GM12878 (cell line): ENCODE measurements around the gene TOX2. TPM values are rescaled to one million over a fixed set of nuclear protein-coding genes. Genes with fewer than 3 reads are reported as not detected.

Source experiments
- ATAC-seq: fragments of 200-7000 bp; cut with Tn5 transposase; 3 replicates; pipeline ENCODE4 v1.9.1; 2020; ENCODE audit warnings: mild to moderate bottlenecking, moderate library complexity
- BruUV-seq: library from RNA; stranded (reverse); fragments of 400-500 nt; replicated peaks from 2 replicates; lab custom pipeline; 2021; lab: Mats Ljungman, UMichigan
- CTCF ChIA-PET: fragments of 300-600 bp; sonication (Branson Sonifier 250); formaldehyde crosslinking; extraction: SDS; loops from one replicate; lab custom pipeline; 2021; ENCODE audit warnings: inconsistent platforms; lab: Yijun Ruan, JAX
- POLR2A ChIA-PET: fragments of 350-600 bp; formaldehyde crosslinking; extraction: SDS; loops from one replicate; lab custom pipeline; 2021; ENCODE audit warnings: inconsistent platforms; lab: Charles Lee
- RAD21 ChIA-PET: fragments of 300-600 bp; sonication (Branson Sonifier 250); formaldehyde crosslinking; loops from one replicate; lab custom pipeline; 2023; ENCODE audit warnings: antibody characterized with exemption; ENCODE audit not compliant: unreplicated experiment; lab: Charles Lee
- SMC1A ChIA-PET: fragments of 300-600 bp; sonication (Branson Sonifier 250); formaldehyde crosslinking; loops from one replicate; lab custom pipeline; 2023; ENCODE audit not compliant: unreplicated experiment, uncharacterized antibody; lab: Charles Lee
- DNase-seq: peaks from one replicate; pipeline ENCODE4 v3.0.0-alpha.2; 2011; ENCODE audit warnings: low read depth, low spot score
- FAIRE-seq: peaks from 3 replicates; lab custom pipeline; 2011; peaks lifted over from hg19 to GRCh38; lab: Jason Lieb, UNC
- H2AFZ ChIP-seq: 2 replicates; pipeline ENCODE4 v1.6.0; 2011; ENCODE audit warnings: low read depth, low read length, control low read depth; ENCODE audit not compliant: control insufficient read depth
- H3K27ac ChIP-seq: 2 replicates; pipeline ENCODE4 v1.5.1; 2011; ENCODE audit warnings: control low read depth; ENCODE audit not compliant: control insufficient read depth, insufficient read depth
- H3K27me3 ChIP-seq, 2 experiments: replicated peaks in 1 of 2; 2 replicates each; pipeline versions ENCODE4 v1.6.0 to v1.6.1; 2011; ENCODE audit warnings: low read length in 1 of 2; ENCODE audit not compliant: control insufficient read depth in 2 of 2, insufficient read depth in 2 of 2
- H3K36me3 ChIP-seq, 2 experiments: 2 replicates each; pipeline ENCODE4 v1.5.1; 2011; ENCODE audit warnings: low read length in 1 of 2; ENCODE audit not compliant: control insufficient read depth in 2 of 2, insufficient read depth in 2 of 2
- H3K4me1 ChIP-seq: 2 replicates; pipeline ENCODE4 v1.6.1; 2011; ENCODE audit warnings: mild to moderate bottlenecking, low read length, moderate library complexity, mixed read lengths; ENCODE audit not compliant: control insufficient read depth, insufficient read depth
- H3K4me2 ChIP-seq: 2 replicates; pipeline ENCODE4 v1.6.0; 2011; ENCODE audit warnings: control low read depth; ENCODE audit not compliant: control insufficient read depth, insufficient read depth
- H3K4me3 ChIP-seq: fragments of 200-600 bp; sonication (generic); 2 replicates; pipeline ENCODE4 v1.5.1; 2016
- H3K79me2 ChIP-seq: 2 replicates; pipeline ENCODE4 v1.6.0; 2011; ENCODE audit warnings: low read length; ENCODE audit not compliant: control insufficient read depth, insufficient read depth
- H3K9ac ChIP-seq: 2 replicates; pipeline ENCODE4 v1.8.0; 2011; ENCODE audit warnings: low read length, control low read depth, mixed read lengths; ENCODE audit not compliant: control insufficient read depth, insufficient read depth
- H3K9me3 ChIP-seq: replicated peaks from 3 replicates; pipeline ENCODE4 v1.5.1; 2011; ENCODE audit warnings: mild to moderate bottlenecking, low read length; ENCODE audit not compliant: control insufficient read depth, insufficient read depth
- H4K20me1 ChIP-seq: 2 replicates; pipeline ENCODE4 v1.6.0; 2011; ENCODE audit not compliant: control insufficient read depth, insufficient read depth
- BHLHE40 ChIP-seq, 2 experiments: fragments of 450-650 bp in 1 of 2; IDR thresholded peaks; 2 replicates each; pipeline ENCODE4 v1.6.1; 2011 to 2017; ENCODE audit warnings: low read depth in 2 of 2, borderline replicate concordance in 1 of 2, improper control_type of control experiment in 1 of 2, low read length in 1 of 2, mild to moderate bottlenecking in 1 of 2
- BMI1 ChIP-seq: fragments of 450-650 bp; IDR thresholded peaks from 2 replicates; pipeline ENCODE4 v1.6.1; 2016; ENCODE audit warnings: mild to moderate bottlenecking, moderate library complexity, borderline replicate concordance
- ETV6 ChIP-seq, 2 experiments: fragments of 450-650 bp in 1 of 2; IDR thresholded peaks in 1 of 2; conservative IDR thresholded peaks in 1 of 2; 2 replicates each; pipeline ENCODE4 v1.6.1; 2014; ENCODE audit warnings: antibody characterized with exemption in 1 of 2, borderline replicate concordance in 1 of 2, low read depth in 1 of 2, mild to moderate bottlenecking in 1 of 2, moderate library complexity in 1 of 2
- MEF2B ChIP-seq: fragments of 450-650 bp; IDR thresholded peaks from 2 replicates; pipeline ENCODE4 v1.6.1; 2018; ENCODE audit warnings: mild to moderate bottlenecking, moderate library complexity; ENCODE audit not compliant: partially characterized antibody, poor library complexity, severe bottlenecking
- MTA2 ChIP-seq: fragments of 450-650 bp; IDR thresholded peaks from 2 replicates; pipeline ENCODE4 v1.6.1; 2016; ENCODE audit warnings: low read depth, mild to moderate bottlenecking, moderate library complexity
- PAX5 ChIP-seq: IDR thresholded peaks from 2 replicates; pipeline ENCODE4 v1.6.1; 2011; ENCODE audit warnings: low read depth, low read length, borderline replicate concordance
- ZBED1 ChIP-seq: IDR thresholded peaks from 2 replicates; pipeline ENCODE4 v1.6.1; 2016; ENCODE audit warnings: borderline replicate concordance
- WGBS: methylation state at CpG from one replicate; pipeline ENCODE4 v1.1.6; 2016; ENCODE audit warnings: low lambda C conversion rate; ENCODE audit not compliant: insufficient replicate concordance, insufficient coverage; ENCODE audit errors: missing lambda C conversion rate; 5-methylcytosine and 5-hydroxymethylcytosine counted together
- in situ Hi-C: fragments of 300-500 bp; cut with MboI; formaldehyde crosslinking; loops from 9 replicates; pipeline ENCODE4 v1.14.3; 2018; ENCODE audit warnings: mixed read lengths
- intact Hi-C: fragments of 100-400 bp; cut with micrococcal nuclease; formaldehyde crosslinking; loops from one replicate; pipeline ENCODE4 v1.14.2; 2022; ENCODE audit not compliant: unreplicated experiment
- polyA plus RNA-seq, 11 experiments: library from polyadenylated mRNA; depleted of rRNA in 4 of 11; unstranded in 6 of 11; stranded (reverse) in 5 of 11; fragments of >200 nt; fragmentation: Nextera tagmentation in 4 of 11; fragmentation: Illumina TruSeq in 1 of 11; extraction: Ambion mirVana in 4 of 11; extraction: Trizol in 1 of 11; gene quantifications; 1 replicate in 1 of 11; 2 replicates in 10 of 11; pipeline versions ENCODE4 v1.2.1 to v1.2.3, GENCODE V29; 2011 to 2016; ENCODE audit warnings: inconsistent platforms in 2 of 11, missing spikeins in 2 of 11, low read depth in 1 of 11
- total RNA-seq, 4 experiments: library from RNA; depleted of rRNA in 3 of 4; stranded (reverse); fragments of >200 nt in 3 of 4; fragmentation: Illumina TruSeq in 1 of 4; extraction: Trizol in 1 of 4; gene quantifications; 2 replicates each; pipeline versions ENCODE4 v1.2.1 to v1.2.3, GENCODE V29; 2013 to 2021
- TF ChIP-seq, protein P1 (sequence below): IDR thresholded peaks from 2 replicates; pipeline ENCODE4 v1.6.1; 2011; ENCODE audit warnings: mild to moderate bottlenecking, low read depth, low read length, moderate library complexity; ENCODE audit not compliant: insufficient replicate concordance
- TF ChIP-seq, protein P2 (sequence below): fragments of 450-650 bp; IDR thresholded peaks from 2 replicates; pipeline ENCODE4 v1.6.1; 2017; ENCODE audit warnings: low read depth, mild to moderate bottlenecking, moderate library complexity

TOX2 gene
- total and polyA plus RNA-seq, 10 of the 15 experiments (the other 5 are each of a cell fraction or from before 2014, with no cell fraction given), result 2.6 to 40.5 (median 7.9) TPM

- TF ChIP-seq ZBED1, result no peak
- TF ChIP-seq, protein P1, sequence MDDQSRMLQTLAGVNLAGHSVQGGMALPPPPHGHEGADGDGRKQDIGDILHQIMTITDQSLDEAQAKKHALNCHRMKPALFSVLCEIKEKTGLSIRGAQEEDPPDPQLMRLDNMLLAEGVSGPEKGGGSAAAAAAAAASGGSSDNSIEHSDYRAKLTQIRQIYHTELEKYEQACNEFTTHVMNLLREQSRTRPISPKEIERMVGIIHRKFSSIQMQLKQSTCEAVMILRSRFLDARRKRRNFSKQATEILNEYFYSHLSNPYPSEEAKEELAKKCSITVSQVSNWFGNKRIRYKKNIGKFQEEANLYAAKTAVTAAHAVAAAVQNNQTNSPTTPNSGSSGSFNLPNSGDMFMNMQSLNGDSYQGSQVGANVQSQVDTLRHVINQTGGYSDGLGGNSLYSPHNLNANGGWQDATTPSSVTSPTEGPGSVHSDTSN, result no peak
- TF ChIP-seq, all 136 proteins: peak for 11
Observed at GRCh38 chr20:43914311-43915210, at the start of gene TOX2 (continued).

DNA sequence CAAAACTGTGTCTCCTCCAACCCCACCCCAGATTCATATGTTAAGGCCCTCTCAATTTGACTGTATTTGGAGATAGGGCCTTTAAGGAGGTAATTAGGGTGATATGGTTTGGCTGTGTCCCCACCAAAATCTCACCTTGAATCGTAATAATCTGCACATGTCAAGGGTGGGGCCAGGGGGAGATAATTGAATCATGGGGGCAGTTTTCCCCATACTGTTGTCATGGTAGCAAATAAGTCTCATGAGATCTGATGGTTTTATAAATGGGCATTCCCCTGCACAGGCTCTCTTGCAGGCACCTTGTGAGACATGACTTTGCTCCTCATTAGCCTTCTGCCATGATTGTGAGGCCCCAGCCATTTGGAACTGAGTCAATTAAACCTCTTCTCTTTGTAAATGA lies 46.6 kb upstream of the TOX2 start:
- no peak overlapping the region for H3K9ac ChIP-seq
- H3K27ac ChIP-seq, result no peak overlapping the region
- H3K36me3 ChIP-seq, result no peaks in the 10 kb centered on the region
- H3K27me3 ChIP-seq, result no peaks in the 10 kb centered on the region
- H3K79me2 ChIP-seq, result no peaks in the 10 kb centered on the region
- ATAC-seq (peak; percentile 55), DNase-seq (no peak), FAIRE-seq (no peak)
- H3K4me3 ChIP-seq, result no peak overlapping the region
- H3K9me3 ChIP-seq, result no peaks in the 10 kb centered on the region; the same call in 2 of the 3 replicates
- intact Hi-C loops, result no loop called here
- no peak overlapping the region for H2AFZ ChIP-seq
- WGBS, result 77% methylated on average over 1 of the region's 1 CpG
- in situ Hi-C loops, result no loop called here
- RAD21 ChIA-PET, result no interaction called here
- no peaks in the 10 kb centered on the region for H3K4me1 ChIP-seq
- H4K20me1 ChIP-seq, result no peaks in the 10 kb centered on the region
- no TSS peak for BruUV-seq
- CTCF ChIA-PET, result interaction anchor here (2.2 kb wide), 1 partner anchor 28 kb away, joined by 6 read pairs; no protein-coding TSS in a partner anchor
- SMC1A ChIA-PET, result interaction anchor here (0.8 to 2.2 kb wide), 2 partner anchors 23 to 28 kb away, joined by 3 to 5 read pairs; no protein-coding TSS in a partner anchor
- POLR2A ChIA-PET, result interaction anchor here (0.5 to 0.8 kb wide), 2 partner anchors 119 to 203 kb away, joined by 4 to 5 read pairs; no protein-coding TSS in a partner anchor
- no peak overlapping the region for H3K4me2 ChIP-seq
- TF ChIP-seq BHLHE40 (IDR thresholded peaks at IDR 0.05; ENCODE audit: borderline replicate concordance in 1 of 2, low read depth in 2 of 2, low read length in 1 of 2), result peak in 1 of 2 experiments; percentile 41; a peak in 1 of 4 replicates
- no peak for TF ChIP-seq ETV6 (conservative IDR thresholded peaks at IDR 0.05 in 1 of 2, IDR thresholded peaks at IDR 0.05 in 1 of 2; ENCODE audit: borderline replicate concordance in 1 of 2, low read depth in 1 of 2)
- TF ChIP-seq MTA2, result peak; percentile 61; the same call in 1 of the 2 replicates
- peak; percentile 25 for TF ChIP-seq MEF2B
- TF ChIP-seq, protein P2, sequence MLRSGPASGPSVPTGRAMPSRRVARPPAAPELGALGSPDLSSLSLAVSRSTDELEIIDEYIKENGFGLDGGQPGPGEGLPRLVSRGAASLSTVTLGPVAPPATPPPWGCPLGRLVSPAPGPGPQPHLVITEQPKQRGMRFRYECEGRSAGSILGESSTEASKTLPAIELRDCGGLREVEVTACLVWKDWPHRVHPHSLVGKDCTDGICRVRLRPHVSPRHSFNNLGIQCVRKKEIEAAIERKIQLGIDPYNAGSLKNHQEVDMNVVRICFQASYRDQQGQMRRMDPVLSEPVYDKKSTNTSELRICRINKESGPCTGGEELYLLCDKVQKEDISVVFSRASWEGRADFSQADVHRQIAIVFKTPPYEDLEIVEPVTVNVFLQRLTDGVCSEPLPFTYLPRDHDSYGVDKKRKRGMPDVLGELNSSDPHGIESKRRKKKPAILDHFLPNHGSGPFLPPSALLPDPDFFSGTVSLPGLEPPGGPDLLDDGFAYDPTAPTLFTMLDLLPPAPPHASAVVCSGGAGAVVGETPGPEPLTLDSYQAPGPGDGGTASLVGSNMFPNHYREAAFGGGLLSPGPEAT, result 0 out of 2 replicates have a peak, but pooled peaks have one; percentile 14
- TF ChIP-seq BMI1, result peak; percentile 57; the same call in 1 of the 2 replicates
- no peak for TF ChIP-seq PAX5
